H9 (cell line): ENCODE results near the gene SLC26A9. TPM values are rescaled to one million over a fixed set of nuclear protein-coding genes. Genes with fewer than 3 reads are reported as not detected.

ENCODE experiments used
- DNase-seq: peaks from one replicate; pipeline ENCODE4 v3.0.0-alpha.2; 2017
- H2AFZ ChIP-seq: one replicate; pipeline ENCODE4 v1.6.1; 2013; ENCODE audit warnings: mild to moderate bottlenecking, low read length, control low read depth, moderate library complexity
- H2AK5ac ChIP-seq: 2 replicates; pipeline ENCODE4 v1.6.1; 2013; ENCODE audit warnings: low read length, control low read depth, mixed read lengths; ENCODE audit not compliant: insufficient read length
- H2BK120ac ChIP-seq: one replicate; pipeline ENCODE4 v1.6.1; 2013; ENCODE audit warnings: low read depth, mild to moderate bottlenecking, low read length, control low read depth, inconsistent platforms; ENCODE audit not compliant: poor library complexity, severe bottlenecking
- H2BK12ac ChIP-seq: 2 replicates; pipeline ENCODE4 v1.6.1; 2013; ENCODE audit warnings: low read length, control low read depth, mixed read lengths, low read depth; ENCODE audit not compliant: insufficient read length
- H2BK15ac ChIP-seq: 2 replicates; pipeline ENCODE4 v1.6.1; 2013; ENCODE audit warnings: low read depth, low read length, control low read depth
- H2BK20ac ChIP-seq: one replicate; pipeline ENCODE4 v1.6.1; 2013; ENCODE audit warnings: low read depth, mild to moderate bottlenecking, low read length, control low read depth, inconsistent platforms; ENCODE audit not compliant: poor library complexity, severe bottlenecking
- H2BK5ac ChIP-seq: 2 replicates; pipeline ENCODE4 v1.6.1; 2013; ENCODE audit warnings: low read length, control low read depth, mixed read lengths; ENCODE audit not compliant: insufficient read length
- H3K14ac ChIP-seq: 2 replicates; pipeline ENCODE4 v1.6.1; 2013; ENCODE audit warnings: low read length, control low read depth; ENCODE audit not compliant: insufficient read depth
- H3K18ac ChIP-seq: 2 replicates; pipeline ENCODE4 v1.6.1; 2013; ENCODE audit warnings: low read depth, mild to moderate bottlenecking, mixed read lengths, low read length, control low read depth; ENCODE audit not compliant: insufficient read length
- H3K23ac ChIP-seq: 2 replicates; pipeline ENCODE4 v1.6.1; 2013; ENCODE audit warnings: low read length, control low read depth, mixed read lengths, low read depth; ENCODE audit not compliant: insufficient read length
- H3K23me2 ChIP-seq: 2 replicates; pipeline ENCODE4 v1.6.1; 2013; ENCODE audit warnings: low read depth, mild to moderate bottlenecking, mixed read lengths, low read length, control low read depth; ENCODE audit not compliant: insufficient read length, poor library complexity, severe bottlenecking
- H3K27ac ChIP-seq: 2 replicates; pipeline ENCODE4 v1.5.1; 2013; ENCODE audit warnings: low read length, control low read depth, mixed read lengths, low read depth; ENCODE audit not compliant: insufficient read length
- H3K27me3 ChIP-seq: 2 replicates; pipeline ENCODE4 v1.6.1; 2013; ENCODE audit warnings: low read length, control low read depth, inconsistent platforms; ENCODE audit not compliant: insufficient read depth
- H3K4ac ChIP-seq: 2 replicates; pipeline ENCODE4 v1.6.1; 2013; ENCODE audit warnings: low read depth, mild to moderate bottlenecking, control low read depth, inconsistent platforms, low read length, moderate library complexity
- H3K4me1 ChIP-seq: 2 replicates; pipeline ENCODE4 v1.6.1; 2013; ENCODE audit warnings: low read length, control low read depth, inconsistent platforms; ENCODE audit not compliant: insufficient read depth
- H3K4me2 ChIP-seq: 2 replicates; pipeline ENCODE4 v1.6.1; 2013; ENCODE audit warnings: low read length, control low read depth, mixed read lengths; ENCODE audit not compliant: insufficient read length, insufficient read depth
- H3K56ac ChIP-seq: 2 replicates; pipeline ENCODE4 v1.6.1; 2013; ENCODE audit warnings: low read depth, mild to moderate bottlenecking, mixed read lengths, low read length, control low read depth; ENCODE audit not compliant: insufficient read length
- H3K79me1 ChIP-seq: 2 replicates; pipeline ENCODE4 v1.6.1; 2013; ENCODE audit warnings: low read depth, mild to moderate bottlenecking, moderate library complexity, low read length, control low read depth, inconsistent platforms; ENCODE audit not compliant: insufficient read depth, poor library complexity, severe bottlenecking
- H3K79me2 ChIP-seq: 2 replicates; pipeline ENCODE4 v1.6.1; 2013; ENCODE audit warnings: low read length, control low read depth, inconsistent platforms; ENCODE audit not compliant: insufficient read depth
- H3K9ac ChIP-seq: 2 replicates; pipeline ENCODE4 v1.6.1; 2013; ENCODE audit warnings: low read length, control low read depth, mixed read lengths; ENCODE audit not compliant: insufficient read length; ENCODE audit errors: extremely low read depth
- H3K9me3 ChIP-seq: one replicate; pipeline ENCODE4 v1.6.1; 2013; ENCODE audit warnings: low read depth, low read length, inconsistent platforms; ENCODE audit not compliant: control insufficient read depth
- H3T11ph ChIP-seq: one replicate; pipeline ENCODE4 v1.6.1; 2013; ENCODE audit warnings: mild to moderate bottlenecking, low read length, control low read depth, inconsistent platforms
- H4K20me1 ChIP-seq: one replicate; pipeline ENCODE4 v1.6.1; 2013; ENCODE audit not compliant: control insufficient read depth, insufficient read length, insufficient read depth
- H4K5ac ChIP-seq: 2 replicates; pipeline ENCODE4 v1.6.1; 2013; ENCODE audit warnings: low read depth, mild to moderate bottlenecking, mixed read lengths, low read length, control low read depth; ENCODE audit not compliant: insufficient read length
- H4K8ac ChIP-seq: replicated peaks from 2 replicates; pipeline ENCODE4 v1.6.1; 2013; ENCODE audit warnings: low read length, control low read depth, mixed read lengths, low read depth; ENCODE audit not compliant: insufficient read length
- H4K91ac ChIP-seq: 2 replicates; pipeline ENCODE4 v1.6.1; 2013; ENCODE audit warnings: low read depth, mild to moderate bottlenecking, moderate library complexity, mixed read lengths, low read length, control low read depth; ENCODE audit not compliant: insufficient read length
- H3K27ac Mint-ChIP-seq, 3 experiments: 2 replicates in 2 of 3; 3 replicates in 1 of 3; pipeline ENCODE4 v1.8.0; 2020 to 2021; ENCODE audit warnings: mixed read lengths in 3 of 3, mild to moderate bottlenecking in 1 of 3, moderate library complexity in 1 of 3
- H3K27me3 Mint-ChIP-seq: 2 replicates; pipeline ENCODE4 v1.8.0; 2021; ENCODE audit warnings: low read depth, mild to moderate bottlenecking, moderate library complexity, mixed read lengths
- H3K36me3 Mint-ChIP-seq, 3 experiments: 2 replicates in 2 of 3; 3 replicates in 1 of 3; pipeline ENCODE4 v1.8.0; 2020 to 2021; ENCODE audit warnings: low read depth in 3 of 3, mixed read lengths in 3 of 3; ENCODE audit not compliant: insufficient read depth in 1 of 3
- H3K4me1 Mint-ChIP-seq, 2 experiments: 2 replicates each; pipeline ENCODE4 v1.8.0; 2020; ENCODE audit warnings: mixed read lengths in 2 of 2
- H3K4me3 Mint-ChIP-seq, 2 experiments: 2 replicates in 1 of 2; 3 replicates in 1 of 2; pipeline ENCODE4 v1.8.0; 2020 to 2021; ENCODE audit warnings: mild to moderate bottlenecking in 2 of 2, mixed read lengths in 2 of 2, moderate library complexity in 1 of 2
- H3K9me3 Mint-ChIP-seq, 2 experiments: 2 replicates in 1 of 2; 3 replicates in 1 of 2; pipeline ENCODE4 v1.8.0; 2020; ENCODE audit warnings: mild to moderate bottlenecking in 2 of 2, mixed read lengths in 2 of 2, moderate library complexity in 1 of 2
- WGBS: extraction: QIAGEN DNeasy Blood & Tissue Kit; methylation state at CpG from one replicate; pipeline ENCODE4 v1.1.7; 2013; ENCODE audit warnings: missing lambda C conversion rate, low lambda C conversion rate, mixed read lengths; ENCODE audit not compliant: insufficient read length; ENCODE audit errors: extremely low coverage; 5-methylcytosine and 5-hydroxymethylcytosine counted together
- total RNA-seq: library from RNA; stranded (reverse); gene quantifications from 2 replicates; pipeline ENCODE4 v1.2.1, GENCODE V29; 2021
- TF ChIP-seq, protein P1 (sequence below): fragments of 200-600 bp; sonication (generic); conservative IDR thresholded peaks from 3 replicates; pipeline ENCODE4 v1.8.0; 2021; ENCODE audit warnings: antibody characterized with exemption, mild to moderate bottlenecking

SLC26A9 gene
- total RNA-seq, 1 experiment from 2014 or later: not detected

- no peak overlapping the region for H3K4me3 Mint-ChIP-seq
- H2BK120ac ChIP-seq: no peak overlapping the region
- no CpG with 5 or more reads among the region's 9 CpGs for WGBS
- no peak for DNase-seq
- H2AK5ac ChIP-seq: no peak overlapping the region
- H3K56ac ChIP-seq: no peak overlapping the region
- no peak overlapping the region for H2BK12ac ChIP-seq
- no peak overlapping the region for H2AFZ ChIP-seq
- no peak overlapping the region for H3K4me2 ChIP-seq
- no peak overlapping the region for H3K27ac ChIP-seq
- H3T11ph ChIP-seq: no peak overlapping the region
- H3K27ac Mint-ChIP-seq: no peak overlapping the region
- no peaks in the 10 kb centered on the region for H3K4me1 ChIP-seq
- TF ChIP-seq, protein P1, sequence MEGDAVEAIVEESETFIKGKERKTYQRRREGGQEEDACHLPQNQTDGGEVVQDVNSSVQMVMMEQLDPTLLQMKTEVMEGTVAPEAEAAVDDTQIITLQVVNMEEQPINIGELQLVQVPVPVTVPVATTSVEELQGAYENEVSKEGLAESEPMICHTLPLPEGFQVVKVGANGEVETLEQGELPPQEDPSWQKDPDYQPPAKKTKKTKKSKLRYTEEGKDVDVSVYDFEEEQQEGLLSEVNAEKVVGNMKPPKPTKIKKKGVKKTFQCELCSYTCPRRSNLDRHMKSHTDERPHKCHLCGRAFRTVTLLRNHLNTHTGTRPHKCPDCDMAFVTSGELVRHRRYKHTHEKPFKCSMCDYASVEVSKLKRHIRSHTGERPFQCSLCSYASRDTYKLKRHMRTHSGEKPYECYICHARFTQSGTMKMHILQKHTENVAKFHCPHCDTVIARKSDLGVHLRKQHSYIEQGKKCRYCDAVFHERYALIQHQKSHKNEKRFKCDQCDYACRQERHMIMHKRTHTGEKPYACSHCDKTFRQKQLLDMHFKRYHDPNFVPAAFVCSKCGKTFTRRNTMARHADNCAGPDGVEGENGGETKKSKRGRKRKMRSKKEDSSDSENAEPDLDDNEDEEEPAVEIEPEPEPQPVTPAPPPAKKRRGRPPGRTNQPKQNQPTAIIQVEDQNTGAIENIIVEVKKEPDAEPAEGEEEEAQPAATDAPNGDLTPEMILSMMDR: no peak
- H4K91ac ChIP-seq: no peak overlapping the region
- peaks cover 23 to 30% of the 10 kb centered on the region in 2 experiments for H3K4me1 Mint-ChIP-seq
- H3K14ac ChIP-seq: no peak overlapping the region
- H3K18ac ChIP-seq: no peak overlapping the region
- H4K8ac ChIP-seq: no peak overlapping the region
- no peaks in the 10 kb centered on the region for H3K23me2 ChIP-seq
- no peak overlapping the region for H3K23ac ChIP-seq
- no peaks in the 10 kb centered on the region for H3K79me2 ChIP-seq
- H3K9ac ChIP-seq: no peak overlapping the region
- no peak overlapping the region for H3K4ac ChIP-seq
- H2BK20ac ChIP-seq: no peak overlapping the region
- H3K79me1 ChIP-seq: no peaks in the 10 kb centered on the region
- no peaks in the 10 kb centered on the region for H3K9me3 ChIP-seq
- H3K36me3 Mint-ChIP-seq: no peaks in the 10 kb centered on the region
- no peak overlapping the region for H2BK15ac ChIP-seq
- no peak overlapping the region for H4K5ac ChIP-seq
- peaks cover 12% of the 10 kb centered on the region for H3K27me3 Mint-ChIP-seq
- no peaks in the 10 kb centered on the region; a peak in 1 of 5 replicates for H3K9me3 Mint-ChIP-seq
- no peaks in the 10 kb centered on the region for H3K27me3 ChIP-seq
- H4K20me1 ChIP-seq: no peaks in the 10 kb centered on the region
- H2BK5ac ChIP-seq: no peak overlapping the region
These were observed 18.9 kb upstream of the SLC26A9 start for GRCh38 chr1:205961991-205962820.
